Measurements from ENCODE around the gene C11orf52.
"Not testable (repeated sequence)": the region's sequence is repeated elsewhere in the genome, so short reads cannot be mapped to it uniquely, and the experiment has no call there.

Gene C11orf52

GRCh38 chr11:111912535-111912934 lies 6.2 kb upstream of the C11orf52 start, which contains the start of gene HSPB2:
Gene HSPB2, plus strand, starts transcription at chr11:111912734. Its CDS starts 96 bp downstream, at chr11:111912830.
- DNase-seq, result peak in 11 of 51 donors; percentile 18 to 82 (median 48)

- DNase-seq, result peak in 11 of 51 donors; percentile 26 to 71 (median 51)
Observed at GRCh38 chr11:111913031-111913861, 5.5 kb upstream of the C11orf52 start.

DNA sequence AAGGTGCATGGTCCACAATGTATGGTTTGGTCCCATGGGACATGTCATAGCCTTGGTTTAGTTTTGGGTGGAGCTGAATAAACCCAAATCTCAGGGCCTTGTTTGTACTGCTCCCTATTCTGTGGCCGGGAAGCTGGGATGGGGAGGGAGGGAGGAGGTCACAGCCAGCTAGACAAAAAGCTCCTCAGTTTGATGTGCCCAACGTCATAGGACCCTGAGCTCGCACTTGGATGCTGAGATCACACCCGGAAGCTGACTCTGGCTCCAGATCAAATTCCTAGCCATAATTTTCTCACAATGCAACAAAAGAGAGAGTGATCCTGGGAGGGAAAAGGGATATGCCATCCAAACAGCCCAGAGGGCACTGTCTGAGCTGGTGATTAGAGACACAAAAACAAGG lies 4.7 kb upstream of the C11orf52 start:
- peak in 39 of 51 donors; percentile 36 to 91 (median 67) for DNase-seq

DNA sequence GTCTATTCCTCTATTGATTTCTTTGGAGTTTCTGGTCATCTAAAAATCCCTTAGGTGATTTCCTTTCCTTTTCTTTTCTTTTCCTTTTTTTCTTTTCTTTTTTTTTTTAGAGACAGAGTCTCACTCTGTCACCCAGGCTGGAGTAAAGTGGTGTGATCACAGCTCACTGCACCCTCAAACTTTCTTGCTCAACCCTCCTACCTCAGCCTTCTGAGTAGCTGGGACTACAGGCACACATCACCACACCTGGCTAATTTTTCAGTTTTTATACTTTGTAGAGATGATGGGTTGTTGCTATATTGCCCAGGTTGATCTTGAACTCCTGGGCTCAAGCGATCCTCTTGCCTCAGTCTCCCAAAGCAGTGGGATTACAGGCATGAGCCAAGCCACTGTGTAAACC lies 1.9 kb upstream of the C11orf52 start:
- DNase-seq, result no peak

DNA sequence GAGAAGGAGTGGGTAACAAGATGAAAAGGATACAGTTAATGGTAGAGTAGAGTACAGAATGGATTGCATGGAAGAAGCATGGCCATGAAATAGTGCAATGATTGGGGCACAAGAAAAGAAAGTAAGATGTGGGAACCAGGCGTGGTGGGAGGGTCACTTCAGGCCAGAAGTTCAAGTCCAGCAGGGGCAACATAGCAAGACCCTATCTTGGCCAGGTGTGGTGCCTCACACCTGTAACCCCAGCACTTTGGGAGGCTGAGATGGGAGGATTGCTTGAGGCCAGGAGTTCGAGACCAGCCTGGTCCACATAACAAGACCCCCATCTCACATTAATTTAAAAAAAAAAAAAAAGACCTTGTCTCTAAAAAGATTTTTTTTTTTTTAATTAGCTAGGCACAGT lies 1.4 kb upstream of the C11orf52 start:
- no peak for DNase-seq

GRCh38 chr11:111917788-111918187 lies 925 bp upstream of the C11orf52 start:
- DNase-seq, result no peak

GRCh38 chr11:111920908-111921307 lies 2.2 kb downstream of the C11orf52 start:
- no peak for DNase-seq

GRCh38 chr11:111921541-111922230 lies 3.0 kb downstream of the C11orf52 start:
- no peak for DNase-seq

GRCh38 chr11:111922803-111923202 lies 4.1 kb downstream of the C11orf52 start:
- no peak for DNase-seq

DNA sequence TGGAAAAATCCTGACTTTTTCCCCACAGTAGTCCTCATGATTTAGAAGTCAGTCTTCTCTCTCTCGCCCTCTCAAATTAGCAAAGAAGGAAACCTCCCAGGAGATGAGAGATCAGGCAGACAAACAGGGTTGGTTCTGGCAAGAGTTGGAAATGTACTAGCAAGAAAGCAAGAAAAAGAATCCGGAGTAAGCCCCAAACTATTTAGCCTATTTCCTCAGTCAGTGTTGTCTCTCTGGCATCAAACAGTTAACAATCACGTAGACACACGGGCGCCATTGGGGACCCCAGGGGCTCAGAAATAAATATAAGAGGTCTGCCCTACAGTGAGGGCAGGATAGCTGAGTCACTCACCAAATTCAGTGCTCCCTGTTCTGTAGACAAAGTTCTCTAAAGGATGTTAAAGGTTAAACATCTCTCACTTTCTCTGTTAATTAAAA lies 4.7 kb downstream of the C11orf52 start:
- DNase-seq, result no peak

DNA sequence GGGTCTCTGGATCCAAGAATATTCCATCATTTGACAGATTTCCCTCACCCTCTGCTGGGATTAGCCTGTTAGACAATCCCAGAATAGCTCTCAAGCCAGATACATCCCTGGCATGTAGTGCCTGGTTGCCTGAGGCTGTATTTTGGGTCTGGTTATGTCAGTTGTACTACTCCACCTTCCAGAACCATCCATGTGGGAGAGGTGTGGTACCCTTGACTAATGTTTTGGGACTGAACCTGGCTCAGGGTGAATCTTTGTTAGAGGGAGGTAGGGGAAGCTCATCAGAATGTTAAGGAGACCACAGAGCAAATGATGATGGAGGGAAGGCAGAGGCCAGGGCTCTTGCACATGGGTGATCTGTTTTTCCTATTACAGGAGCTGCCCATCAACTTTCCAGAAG lies 5.2 kb downstream of the C11orf52 start:
- DNase-seq, result no peak

DNA sequence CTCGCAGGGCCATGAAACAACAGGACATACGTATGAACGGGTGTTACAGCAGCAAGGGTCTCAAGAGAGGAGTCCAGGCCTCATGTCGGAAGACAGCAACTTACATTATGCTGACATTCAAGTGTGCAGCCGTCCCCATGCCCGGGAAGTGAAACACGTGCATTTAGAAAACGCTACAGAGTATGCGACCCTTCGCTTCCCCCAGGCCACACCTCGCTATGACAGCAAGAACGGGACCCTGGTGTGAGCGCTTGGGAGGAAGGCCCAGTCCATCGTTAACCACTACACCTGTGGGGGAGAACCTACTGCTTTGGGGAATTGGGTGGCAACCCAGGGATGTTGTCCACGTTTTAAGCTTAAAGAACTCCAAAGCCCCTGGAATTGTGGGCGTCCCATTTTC lies 7.2 kb downstream of the C11orf52 start:
- DNase-seq, result no peak

GRCh38 chr11:111926505-111927391 lies 8.0 kb downstream of the C11orf52 start:
- peak; percentile 74 to 100 (median 99) for DNase-seq

DNA sequence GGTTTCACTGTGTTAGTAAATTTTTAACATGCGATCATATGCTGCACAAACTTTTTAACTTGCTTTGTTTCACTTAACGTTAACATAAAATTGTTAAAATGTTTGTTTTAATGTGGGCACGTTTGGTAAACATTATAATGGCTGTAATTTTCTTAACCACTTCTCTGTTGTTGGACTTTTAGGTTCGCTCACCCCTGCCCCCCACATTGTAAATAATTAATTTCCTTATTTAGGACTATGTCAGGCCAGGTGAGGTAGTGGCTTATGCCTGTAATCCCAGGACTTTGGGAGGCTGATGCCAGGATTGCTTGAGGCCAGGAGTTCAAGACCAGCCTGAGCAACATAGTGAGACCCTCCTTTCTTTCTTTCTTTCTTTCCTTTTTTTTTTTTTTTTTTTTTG lies 11.8 kb downstream of the C11orf52 start:
- DNase-seq, result no peak

- no peak for DNase-seq
Observed at GRCh38 chr11:111932611-111932950, 13.9 kb downstream of the C11orf52 start.

- DNase-seq, result not testable (repeated sequence)
Observed at GRCh38 chr11:111933176-111933575, 14.5 kb downstream of the C11orf52 start.

- no peak for DNase-seq
Observed at GRCh38 chr11:111933872-111934271, 15.2 kb downstream of the C11orf52 start.

GRCh38 chr11:111934306-111934705 lies 15.6 kb downstream of the C11orf52 start:
- no peak for DNase-seq

DNA sequence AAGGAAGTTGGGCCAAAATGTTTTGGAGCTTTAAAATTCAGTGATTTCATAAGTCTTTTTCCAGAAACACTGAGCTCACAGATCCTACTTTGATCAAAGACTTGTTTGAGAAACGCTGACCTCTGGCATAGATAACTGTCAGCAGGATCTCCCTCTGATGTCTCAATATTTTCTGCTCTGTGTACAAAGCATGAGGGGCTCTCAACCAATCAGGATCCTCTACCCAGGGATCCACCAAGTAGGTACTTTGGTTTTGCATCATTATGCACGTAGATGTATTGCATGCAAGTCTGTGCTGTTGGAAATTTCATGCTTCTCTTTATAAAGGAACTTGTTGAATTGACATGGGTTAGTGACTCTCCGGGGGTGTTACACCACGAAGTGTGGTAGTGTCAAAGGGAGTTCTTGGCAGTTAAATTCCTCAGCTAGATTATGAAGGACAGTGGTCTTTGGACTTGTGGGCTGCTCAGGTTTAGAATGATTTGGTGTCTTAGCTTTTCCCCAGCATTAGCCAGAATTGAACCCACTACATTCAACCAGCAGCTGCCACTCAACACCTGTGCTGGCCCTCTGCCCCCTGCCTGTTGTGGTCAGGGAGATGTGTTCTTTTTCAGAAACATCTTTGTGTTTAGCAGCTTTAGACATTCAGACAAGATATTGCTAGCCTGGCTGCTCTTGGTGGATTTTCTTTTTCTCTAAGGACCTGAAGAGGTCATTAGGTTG lies 16.8 kb downstream of the C11orf52 start:
- peak in 1 of 51 donors; percentile 48 for DNase-seq

DNA sequence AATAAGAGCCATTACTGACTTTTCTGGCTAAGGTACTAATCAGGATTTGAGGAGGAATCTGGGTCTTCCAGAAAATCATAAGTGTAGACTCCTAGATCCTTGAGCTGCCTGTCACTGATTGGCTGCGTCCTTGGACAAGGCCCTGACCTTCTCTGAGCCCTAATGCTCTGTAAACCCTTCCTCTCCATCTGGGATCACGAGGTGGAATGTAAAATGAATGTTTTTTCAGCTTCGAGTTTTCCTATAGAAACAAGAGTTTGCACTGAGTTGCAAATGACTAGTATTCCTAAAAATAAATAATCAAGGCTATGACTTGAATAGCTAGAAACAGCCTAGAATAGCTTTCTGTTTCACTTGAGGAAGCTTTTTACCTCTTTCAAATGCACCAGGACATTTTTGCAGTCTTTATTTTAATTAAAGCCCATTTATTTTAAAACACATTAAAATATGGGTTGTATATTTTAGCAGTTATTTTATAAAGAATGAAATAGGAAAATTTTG lies 17.4 kb downstream of the C11orf52 start:
- DNase-seq, result peak in 2 of 51 donors; percentile 8 to 46

DNA sequence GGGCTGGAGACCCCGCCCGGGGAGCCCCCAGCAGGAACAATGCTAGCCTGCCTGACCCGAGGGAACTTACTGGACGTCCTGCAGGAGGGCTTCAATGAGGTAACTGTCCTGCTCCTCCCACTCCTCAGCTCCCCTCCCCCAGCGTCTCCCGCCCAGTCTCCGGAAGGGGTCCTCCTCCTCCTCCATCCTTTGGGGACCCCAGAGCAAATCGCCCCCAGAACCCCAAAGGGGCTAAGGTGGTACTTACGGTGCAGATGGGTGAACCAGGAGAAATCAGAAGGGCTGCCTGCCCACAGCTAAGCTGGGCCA lies 18.7 kb downstream of the C11orf52 start:
- DNase-seq, result no peak
